ENCODE data around the gene TIMM17A.

Gene TIMM17A

GRCh38 chr1:201955009-201955728, at the start of gene TIMM17A:
Gene TIMM17A, plus strand, starts transcription at chr1:201955503. Its CDS starts 24 bp downstream, at chr1:201955527.
- DNase-seq (peak; percentile 94), ATAC-seq (ENCODE audit: insufficient read depth, low read depth) (peak; percentile 99)
- H3K4me2 ChIP-seq (ENCODE audit: insufficient read depth, low read length) = peak within 1 kb of the TSS; percentile 75
- peak within 1 kb of the TSS; percentile 66 to 94 for H3K4me3 ChIP-seq (ENCODE audit: low read depth in 1 of 2, low read length in 2 of 2)
- H4K20me1 ChIP-seq (ENCODE audit: insufficient read depth, low read length) = no peaks in the 10 kb centered on the region; the same call in 1 of the 2 replicates
- peaks cover 34% of the 10 kb centered on the region for H3K79me2 ChIP-seq (ENCODE audit: insufficient read depth, low read length)
- H3K9ac ChIP-seq (ENCODE audit: low read depth, low read length) = peak within 1 kb of the TSS; percentile 86
- H3K4me1 ChIP-seq (ENCODE audit: insufficient read depth, low read length) = peaks cover 24% of the 10 kb centered on the region
- peaks cover 24% of the 10 kb centered on the region for H3K36me3 ChIP-seq (ENCODE audit: insufficient read depth, low read length)
- no peaks in the 10 kb centered on the region for H3K9me3 ChIP-seq (ENCODE audit: insufficient read depth, low read length, severe bottlenecking)
- H2AFZ ChIP-seq (ENCODE audit: low read depth, low read length) = peak within 1 kb of the TSS; percentile 98
- no peaks in the 10 kb centered on the region for H3K27me3 ChIP-seq (ENCODE audit: insufficient read depth, low read length, poor library complexity)
- H3K27ac ChIP-seq (ENCODE audit: low read length) = peak within 1 kb of the TSS; percentile 87
- TF ChIP-seq EZH2 (IDR thresholded peaks at IDR 0.05; ENCODE audit: borderline replicate concordance, low read depth, low read length, severe bottlenecking) = no peak
- TF ChIP-seq CTCF (IDR thresholded peaks at IDR 0.05; ENCODE audit: borderline replicate concordance, extremely low read depth, low read length, poor library complexity, severe bottlenecking) = no peak

GRCh38 chr1:201906336-201906735, 49.0 kb upstream of the TIMM17A start:
- H3K27ac ChIP-seq (ENCODE audit: low read length) = no peak overlapping the region
- no peak for TF ChIP-seq CTCF (IDR thresholded peaks at IDR 0.05; ENCODE audit: borderline replicate concordance, extremely low read depth, low read length, poor library complexity, severe bottlenecking)
- no peak for TF ChIP-seq EZH2 (IDR thresholded peaks at IDR 0.05; ENCODE audit: borderline replicate concordance, low read depth, low read length, severe bottlenecking)
- no peaks in the 10 kb centered on the region for H3K9me3 ChIP-seq (ENCODE audit: insufficient read depth, low read length, severe bottlenecking)
- H3K4me2 ChIP-seq (ENCODE audit: insufficient read depth, low read length) = no peak overlapping the region
- peaks cover 12% of the 10 kb centered on the region for H3K27me3 ChIP-seq (ENCODE audit: insufficient read depth, low read length, poor library complexity)
- H3K4me1 ChIP-seq (ENCODE audit: insufficient read depth, low read length) = no peaks in the 10 kb centered on the region
- no peaks in the 10 kb centered on the region for H4K20me1 ChIP-seq (ENCODE audit: insufficient read depth, low read length)
- H2AFZ ChIP-seq (ENCODE audit: low read depth, low read length) = no peak overlapping the region
- no peaks in the 10 kb centered on the region for H3K79me2 ChIP-seq (ENCODE audit: insufficient read depth, low read length)
- no peaks in the 10 kb centered on the region for H3K36me3 ChIP-seq (ENCODE audit: insufficient read depth, low read length)
- no peak overlapping the region for H3K9ac ChIP-seq (ENCODE audit: low read depth, low read length)
- no peak for DNase-seq
- no peak for ATAC-seq (ENCODE audit: insufficient read depth, low read depth)
- H3K4me3 ChIP-seq (ENCODE audit: low read depth in 1 of 2, low read length in 2 of 2) = no peak overlapping the region

- no peak for ATAC-seq (ENCODE audit: insufficient read depth, low read depth)
Observed at GRCh38 chr1:201907621-201908020, 47.7 kb upstream of the TIMM17A start.

More at GRCh38 chr1:201907621-201908020, 47.7 kb upstream of the TIMM17A start:
- TF ChIP-seq CTCF (IDR thresholded peaks at IDR 0.05; ENCODE audit: borderline replicate concordance, extremely low read depth, low read length, poor library complexity, severe bottlenecking) (no peak), EZH2 (IDR thresholded peaks at IDR 0.05; ENCODE audit: borderline replicate concordance, low read depth, low read length, severe bottlenecking) (no peak)
- H3K4me1 ChIP-seq (ENCODE audit: insufficient read depth, low read length) = no peaks in the 10 kb centered on the region
- no peak overlapping the region for H3K27ac ChIP-seq (ENCODE audit: low read length)
- DNase-seq = no peak
- H3K9ac ChIP-seq (ENCODE audit: low read depth, low read length) = no peak overlapping the region
- H3K4me3 ChIP-seq (ENCODE audit: low read depth in 1 of 2, low read length in 2 of 2) = no peak overlapping the region
- H3K27me3 ChIP-seq (ENCODE audit: insufficient read depth, low read length, poor library complexity) = peaks cover 16% of the 10 kb centered on the region
- H3K9me3 ChIP-seq (ENCODE audit: insufficient read depth, low read length, severe bottlenecking) = no peaks in the 10 kb centered on the region
- peaks cover 6% of the 10 kb centered on the region; the same call in 1 of the 2 replicates for H4K20me1 ChIP-seq (ENCODE audit: insufficient read depth, low read length)
- H3K79me2 ChIP-seq (ENCODE audit: insufficient read depth, low read length) = no peaks in the 10 kb centered on the region
- H3K36me3 ChIP-seq (ENCODE audit: insufficient read depth, low read length) = no peaks in the 10 kb centered on the region
- no peak overlapping the region for H2AFZ ChIP-seq (ENCODE audit: low read depth, low read length)
- no peak overlapping the region for H3K4me2 ChIP-seq (ENCODE audit: insufficient read depth, low read length)
